IMR-90 (cell line): ENCODE data around the gene ARPC4. TPM values are rescaled to one million over a fixed set of nuclear protein-coding genes. Genes with fewer than 3 reads are reported as not detected.

Experiments
- ATAC-seq: fragments of 200-7000 bp; cut with Tn5 transposase; 2 replicates; pipeline ENCODE4 v1.9.1; 2020; ENCODE audit warnings: low read depth, mild to moderate bottlenecking, moderate library complexity
- BruUV-seq: library from RNA; stranded (reverse); fragments of 400-500 nt; replicated peaks from 2 replicates; lab custom pipeline; 2021; lab: Mats Ljungman, UMichigan
- CTCF ChIA-PET: fragments of 300-600 bp; formaldehyde crosslinking; extraction: SDS; loops from one replicate; lab custom pipeline; 2021; ENCODE audit warnings: antibody characterized with exemption; lab: Yijun Ruan, JAX
- POLR2A ChIA-PET: fragments of 300-600 bp; sonication (Branson Sonifier 250); formaldehyde crosslinking; loops from one replicate; lab custom pipeline; 2022; ENCODE audit warnings: antibody characterized with exemption; ENCODE audit not compliant: unreplicated experiment; lab: Charles Lee
- DNase-seq: peaks from one replicate; pipeline ENCODE4 v3.0.0; 2013
- H2AFZ ChIP-seq: replicated peaks from 2 replicates; pipeline ENCODE3; 2013; ENCODE audit warnings: low read length, mild to moderate bottlenecking; ENCODE audit not compliant: poor library complexity
- H2AK5ac ChIP-seq: 2 replicates; pipeline ENCODE4 v1.6.1; 2013; ENCODE audit warnings: low read depth, low read length, inconsistent platforms
- H2AK9ac ChIP-seq: replicated peaks from 2 replicates; pipeline ENCODE3; 2013; ENCODE audit warnings: mild to moderate bottlenecking, low read depth, low read length, moderate library complexity; ENCODE audit not compliant: poor library complexity
- H2BK120ac ChIP-seq: 2 replicates; pipeline ENCODE4 v1.6.1; 2013; ENCODE audit warnings: low read depth, low read length, inconsistent platforms
- H2BK15ac ChIP-seq: 3 replicates; pipeline ENCODE4 v1.6.1; 2013; ENCODE audit warnings: low read depth, low read length, inconsistent platforms
- H2BK20ac ChIP-seq: 2 replicates; pipeline ENCODE4 v1.6.1; 2013; ENCODE audit warnings: low read depth, mild to moderate bottlenecking, inconsistent platforms, low read length, moderate library complexity
- H2BK5ac ChIP-seq: 2 replicates; pipeline ENCODE4 v1.6.1; 2013; ENCODE audit warnings: mild to moderate bottlenecking, low read depth, low read length, inconsistent platforms; ENCODE audit not compliant: poor library complexity, severe bottlenecking
- H3K14ac ChIP-seq: replicated peaks from 2 replicates; pipeline ENCODE4 v1.6.1; 2013; ENCODE audit warnings: low read depth, low read length, inconsistent platforms
- H3K18ac ChIP-seq: 2 replicates; pipeline ENCODE4 v1.6.1; 2013; ENCODE audit warnings: low read depth, low read length, control low read depth
- H3K23ac ChIP-seq: 2 replicates; pipeline ENCODE4 v1.6.1; 2013; ENCODE audit warnings: low read depth, low read length, inconsistent platforms
- H3K27ac ChIP-seq: 2 replicates; pipeline ENCODE4 v1.5.1; 2013; ENCODE audit warnings: mild to moderate bottlenecking, control low read depth, low read length; ENCODE audit not compliant: insufficient read depth
- H3K27me3 ChIP-seq: 2 replicates; pipeline ENCODE4 v1.6.1; 2013; ENCODE audit warnings: low read length; ENCODE audit not compliant: control insufficient read depth, insufficient read depth
- H3K36me3 ChIP-seq: 2 replicates; pipeline ENCODE4 v1.6.1; 2013; ENCODE audit warnings: low read length, mixed read lengths; ENCODE audit not compliant: control insufficient read depth, insufficient read depth
- H3K4ac ChIP-seq: 2 replicates; pipeline ENCODE4 v1.6.1; 2013; ENCODE audit warnings: low read depth, low read length, inconsistent platforms
- H3K4me1 ChIP-seq: 2 replicates; pipeline ENCODE4 v1.6.1; 2013; ENCODE audit warnings: low read length, mixed read lengths; ENCODE audit not compliant: control insufficient read depth, insufficient read depth
- H3K4me2 ChIP-seq: 2 replicates; pipeline ENCODE4 v1.6.1; 2013; ENCODE audit warnings: low read depth, mild to moderate bottlenecking, control low read depth, low read length, moderate library complexity
- H3K4me3 ChIP-seq: 2 replicates; pipeline ENCODE4 v1.5.1; 2013; ENCODE audit warnings: low read depth, mild to moderate bottlenecking, control low read depth, low read length, moderate library complexity; ENCODE audit not compliant: insufficient read depth
- H3K56ac ChIP-seq: 2 replicates; pipeline ENCODE4 v1.6.1; 2013; ENCODE audit warnings: low read length, inconsistent platforms; ENCODE audit not compliant: insufficient read depth; ENCODE audit errors: extremely low read depth
- H3K79me1 ChIP-seq, 2 experiments: 2 replicates each; pipeline ENCODE4 v1.6.1; 2013; ENCODE audit warnings: low read length in 2 of 2, inconsistent platforms in 1 of 2, low read depth in 1 of 2
- H3K9ac ChIP-seq: 2 replicates; pipeline ENCODE4 v1.6.1; 2013; ENCODE audit warnings: low read depth, low read length, control low read depth
- H3K9me1 ChIP-seq: 2 replicates; pipeline ENCODE4 v1.6.1; 2013; ENCODE audit warnings: low read length, inconsistent platforms; ENCODE audit not compliant: insufficient read depth
- H3K9me3 ChIP-seq: 2 replicates; pipeline ENCODE4 v1.6.1; 2013; ENCODE audit warnings: low read length; ENCODE audit not compliant: control insufficient read depth, insufficient read depth
- H4K20me1 ChIP-seq: 2 replicates; pipeline ENCODE4 v1.6.1; 2013; ENCODE audit warnings: low read length, inconsistent platforms; ENCODE audit not compliant: insufficient read depth
- H4K5ac ChIP-seq: 2 replicates; pipeline ENCODE4 v1.6.1; 2013; ENCODE audit warnings: mild to moderate bottlenecking, low read depth, low read length, control low read depth
- H4K8ac ChIP-seq, 2 experiments: 2 replicates each; pipeline ENCODE4 v1.6.1; 2013; ENCODE audit warnings: low read depth in 2 of 2, low read length in 2 of 2, control low read depth in 1 of 2, inconsistent platforms in 1 of 2
- H4K91ac ChIP-seq: 2 replicates; pipeline ENCODE4 v1.6.1; 2013; ENCODE audit warnings: low read depth, low read length, inconsistent platforms; ENCODE audit not compliant: insufficient read depth
- FOS ChIP-seq: fragments of 150-350 bp; IDR thresholded peaks from 2 replicates; pipeline ENCODE4 v1.6.1; 2016; ENCODE audit warnings: low read depth, low read length
- MAZ ChIP-seq: IDR thresholded peaks from 2 replicates; pipeline ENCODE4 v1.6.1; 2012; ENCODE audit warnings: low read depth, mild to moderate bottlenecking, low read length, improper control_type of control experiment, moderate library complexity, borderline replicate concordance
- RAD21 ChIP-seq: IDR thresholded peaks from 2 replicates; pipeline ENCODE4 v1.6.1; 2012; ENCODE audit warnings: low read length, improper control_type of control experiment
- SMC3 ChIP-seq: fragments of 150-350 bp; IDR thresholded peaks from 2 replicates; pipeline ENCODE4 v1.6.1; 2016; ENCODE audit warnings: low read depth, mild to moderate bottlenecking, antibody characterized with exemption, low read length, moderate library complexity
- WGBS, 2 experiments: methylation state at CpG; one replicate each; pipeline versions ENCODE4 v1.1.5 to v1.1.7; 2013; ENCODE audit warnings: missing lambda C conversion rate in 2 of 2; ENCODE audit not compliant: insufficient read length in 1 of 2; ENCODE audit errors: extremely low coverage in 2 of 2; 5-methylcytosine and 5-hydroxymethylcytosine counted together
- dilution Hi-C: fragments of 300-500 bp; cut with HindIII; formaldehyde crosslinking; loops from one replicate; pipeline ENCODE4 v1.14.3; 2018; ENCODE audit warnings: low sequenced_read_pairs; ENCODE audit not compliant: unreplicated experiment
- in situ Hi-C: fragments of 300-500 bp; cut with MboI; formaldehyde crosslinking; loops from 3 replicates; pipeline ENCODE4 v1.14.3; 2019; ENCODE audit warnings: low sequenced_read_pairs, inconsistent platforms, mixed read lengths
- intact Hi-C: fragments of 100-400 bp; cut with micrococcal nuclease; formaldehyde crosslinking; loops from 2 replicates; pipeline ENCODE4 v1.10.0; 2022
- polyA plus RNA-seq, 3 experiments: library from polyadenylated mRNA; depleted of rRNA; stranded (reverse); fragments of >200 nt; gene quantifications; 2 replicates each; pipeline ENCODE4 v1.2.3, GENCODE V29; 2012; ENCODE audit warnings: low replicate concordance in 1 of 3
- total RNA-seq: library from RNA; depleted of rRNA; stranded (reverse); fragments of >200 nt; gene quantifications from 2 replicates; pipeline ENCODE4 v1.2.3, GENCODE V29; 2012

ARPC4 gene
- total and polyA plus RNA-seq, 2 of the 4 experiments (the other 2 are of a cell fraction), result 188 to 383 TPM

GRCh38 chr3:9762871-9763270, 30.0 kb upstream of the ARPC4 start:
- Histone ChIP-seq H2BK20ac (no peak overlapping the region), H3K27ac (no peak overlapping the region), H3K27me3 (no peaks in the 10 kb centered on the region), H3K4ac (no peak overlapping the region), H4K91ac (no peak overlapping the region), H2AFZ (no peak overlapping the region), H2BK120ac (no peak overlapping the region), H3K56ac (no peak overlapping the region), H2AK9ac (peak overlapping the region; percentile 61), H3K36me3 (peaks cover 29% of the 10 kb centered on the region), H2AK5ac (no peak overlapping the region), H4K8ac (no peak overlapping the region), H4K5ac (no peak overlapping the region), H3K9me3 (no peaks in the 10 kb centered on the region), H3K9ac (no peak overlapping the region), H3K23ac (no peak overlapping the region), H2BK15ac (no peak overlapping the region), H3K14ac (no peak overlapping the region), H2BK5ac (no peak overlapping the region), H3K4me3 (no peak overlapping the region), H3K18ac (no peak overlapping the region), H3K4me1 (peaks cover 7% of the 10 kb centered on the region), H3K79me1 (peaks cover 2 to 31% of the 10 kb centered on the region in 2 experiments), H3K9me1 (peaks cover 23% of the 10 kb centered on the region), H4K20me1 (peaks cover 5% of the 10 kb centered on the region; the same call in 1 of the 2 replicates), H3K4me2 (no peak overlapping the region)
- intact Hi-C loops (no loop called here), in situ Hi-C loops (no loop called here), dilution Hi-C loops (no loop called here)
- ATAC-seq, result no peak
- ChIA-PET CTCF (no interaction called here), POLR2A (interaction anchor here (0.7 kb wide), 1 partner anchor 10 kb away, joined by 16 read pairs; no protein-coding TSS in a partner anchor)
- no TSS peak for BruUV-seq
- DNase-seq, result no peak
- WGBS, 2 experiments, result 93% methylated on average over 7 of the region's 8 CpGs; no CpG with 5 or more reads in 1 of the 2 experiments
- TF ChIP-seq SMC3 (no peak), MAZ (no peak), FOS (no peak), RAD21 (no peak)
